WERI-Rb-1 (cell line): ENCODE results near the gene IPO5.
A peak's percentile ranks its signal among the peaks of the same experiment; 100 is the strongest.

Experiments used
- DNase-seq: peaks from one replicate; pipeline ENCODE4 v3.0.0-alpha.2; 2020
- H3K27ac ChIP-seq: fragments of 250-450 bp; sonication (Bioruptor Pico); 2 replicates; pipeline ENCODE4 v1.5.1; 2020; ENCODE audit warnings: mild to moderate bottlenecking, moderate library complexity
- H3K27me3 ChIP-seq: fragments of 250-450 bp; sonication (Bioruptor Pico); 2 replicates; pipeline ENCODE4 v1.5.1; 2021; ENCODE audit warnings: mild to moderate bottlenecking, low read depth, moderate library complexity; ENCODE audit not compliant: insufficient read depth, severe bottlenecking
- H3K36me3 ChIP-seq: fragments of 250-450 bp; sonication (Bioruptor Pico); 2 replicates; pipeline ENCODE4 v1.5.1; 2020; ENCODE audit warnings: mild to moderate bottlenecking, moderate library complexity
- H3K4me3 ChIP-seq: 2 replicates; pipeline ENCODE4 v1.5.1; 2011; ENCODE audit warnings: low read depth, mild to moderate bottlenecking, control low read depth, low read length
- H3K9me3 ChIP-seq: fragments of 250-450 bp; sonication (Bioruptor Pico); 2 replicates; pipeline ENCODE4 v1.5.1; 2021; ENCODE audit warnings: mild to moderate bottlenecking, moderate library complexity; ENCODE audit not compliant: severe bottlenecking
- TF ChIP-seq, protein P1 (sequence below): IDR thresholded peaks from 2 replicates; pipeline ENCODE4 v1.5.1; 2011; ENCODE audit warnings: low read depth, mild to moderate bottlenecking, control low read depth, inconsistent platforms, low read length

The IPO5 gene

DNA sequence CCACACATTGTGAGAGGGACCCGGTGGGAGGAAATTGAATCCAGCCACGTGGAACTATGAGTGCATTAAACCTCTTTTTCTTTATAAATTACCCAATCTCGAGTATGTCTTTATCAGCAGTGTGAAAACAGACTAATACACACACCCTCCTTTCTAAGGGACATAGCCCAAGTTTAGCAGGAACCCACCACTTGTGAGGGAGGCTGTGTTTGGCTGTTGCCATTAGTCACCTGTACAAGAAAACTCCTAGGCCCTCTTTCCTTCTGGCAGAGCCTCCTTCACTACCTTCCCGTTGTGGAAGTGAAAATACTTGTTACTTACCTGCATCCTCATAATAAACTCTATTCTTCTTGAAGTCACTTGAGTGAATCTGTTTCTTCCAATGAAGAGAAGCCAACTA is 113.2 kb downstream of the IPO5 start:
- Histone ChIP-seq H3K27me3 (no peaks in the 10 kb centered on the region), H3K4me3 (no peak overlapping the region), H3K36me3 (no peaks in the 10 kb centered on the region), H3K27ac (no peak overlapping the region), H3K9me3 (no peaks in the 10 kb centered on the region)
- TF ChIP-seq, protein P1, sequence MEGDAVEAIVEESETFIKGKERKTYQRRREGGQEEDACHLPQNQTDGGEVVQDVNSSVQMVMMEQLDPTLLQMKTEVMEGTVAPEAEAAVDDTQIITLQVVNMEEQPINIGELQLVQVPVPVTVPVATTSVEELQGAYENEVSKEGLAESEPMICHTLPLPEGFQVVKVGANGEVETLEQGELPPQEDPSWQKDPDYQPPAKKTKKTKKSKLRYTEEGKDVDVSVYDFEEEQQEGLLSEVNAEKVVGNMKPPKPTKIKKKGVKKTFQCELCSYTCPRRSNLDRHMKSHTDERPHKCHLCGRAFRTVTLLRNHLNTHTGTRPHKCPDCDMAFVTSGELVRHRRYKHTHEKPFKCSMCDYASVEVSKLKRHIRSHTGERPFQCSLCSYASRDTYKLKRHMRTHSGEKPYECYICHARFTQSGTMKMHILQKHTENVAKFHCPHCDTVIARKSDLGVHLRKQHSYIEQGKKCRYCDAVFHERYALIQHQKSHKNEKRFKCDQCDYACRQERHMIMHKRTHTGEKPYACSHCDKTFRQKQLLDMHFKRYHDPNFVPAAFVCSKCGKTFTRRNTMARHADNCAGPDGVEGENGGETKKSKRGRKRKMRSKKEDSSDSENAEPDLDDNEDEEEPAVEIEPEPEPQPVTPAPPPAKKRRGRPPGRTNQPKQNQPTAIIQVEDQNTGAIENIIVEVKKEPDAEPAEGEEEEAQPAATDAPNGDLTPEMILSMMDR, result no peak
- DNase-seq, result no peak

DNA sequence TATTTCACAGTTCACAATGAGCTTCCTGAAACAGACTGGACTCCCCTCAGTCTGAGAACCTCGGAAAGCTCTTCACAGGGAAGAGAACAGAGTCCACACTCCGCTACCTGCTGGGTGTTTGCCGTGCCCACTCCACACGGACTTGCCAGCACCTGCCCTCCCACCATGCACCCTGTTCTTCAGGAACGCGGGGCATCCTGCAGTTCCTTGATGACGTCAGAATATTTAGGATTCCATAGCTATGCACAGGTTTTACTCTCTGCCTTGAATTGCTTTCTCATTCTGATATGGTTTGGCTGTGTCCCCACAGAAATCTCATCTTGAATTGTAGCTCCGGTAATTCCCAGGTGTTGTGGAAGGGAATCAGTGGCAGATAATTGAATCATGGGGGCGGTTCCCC is 115.0 kb downstream of the IPO5 start:
- no peak overlapping the region for H3K27ac ChIP-seq
- no peak overlapping the region for H3K4me3 ChIP-seq
- no peak for DNase-seq
- H3K9me3 ChIP-seq, result peaks cover 3% of the 10 kb centered on the region
- no peaks in the 10 kb centered on the region for H3K36me3 ChIP-seq
- H3K27me3 ChIP-seq, result no peaks in the 10 kb centered on the region
- TF ChIP-seq, protein P1, result no peak

DNA sequence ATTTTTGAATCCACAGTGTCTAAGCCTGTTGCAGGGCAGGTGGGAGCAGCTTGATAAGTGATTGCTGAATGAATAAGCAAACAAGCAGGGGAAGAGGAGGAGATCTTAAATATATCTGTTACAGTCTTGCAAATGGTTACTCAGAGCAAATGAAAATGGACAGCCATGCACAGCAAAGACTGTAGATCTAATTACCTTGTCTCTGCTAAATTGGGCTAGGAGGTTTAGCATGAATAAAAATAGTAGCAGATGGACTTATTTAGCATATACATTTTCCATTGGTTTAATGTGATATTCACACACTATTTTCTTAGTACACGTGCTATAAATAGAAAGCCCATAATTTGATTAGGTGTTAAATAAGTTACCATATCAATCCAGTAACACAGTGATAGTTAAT is 116.5 kb downstream of the IPO5 start:
- H3K4me3 ChIP-seq, result no peak overlapping the region
- no peaks in the 10 kb centered on the region for H3K27me3 ChIP-seq
- DNase-seq, result no peak
- peaks cover 8% of the 10 kb centered on the region for H3K9me3 ChIP-seq
- no peak overlapping the region for H3K27ac ChIP-seq
- TF ChIP-seq, protein P1, result no peak
- no peaks in the 10 kb centered on the region for H3K36me3 ChIP-seq

DNA sequence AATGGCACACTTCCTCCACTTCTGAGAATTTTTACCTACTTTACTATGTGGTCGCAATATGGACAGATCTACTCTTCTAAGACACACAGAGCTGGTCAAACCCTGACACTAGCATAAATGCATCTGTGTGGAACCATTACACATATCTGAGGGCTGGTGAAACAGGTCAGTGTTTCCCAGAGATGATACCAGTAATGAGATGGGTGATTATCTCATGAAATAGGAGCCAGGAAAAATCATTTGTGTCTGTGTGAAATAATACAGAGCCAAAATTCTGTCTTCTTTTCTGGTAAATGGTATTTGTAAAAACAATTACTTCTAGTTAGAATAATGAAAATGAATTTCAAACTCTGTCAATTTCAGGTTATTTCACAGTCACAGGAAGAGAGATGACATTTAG is 117.8 kb downstream of the IPO5 start:
- no peaks in the 10 kb centered on the region for H3K27me3 ChIP-seq
- TF ChIP-seq, protein P1, result no peak
- H3K36me3 ChIP-seq, result no peaks in the 10 kb centered on the region
- H3K4me3 ChIP-seq, result no peak overlapping the region
- DNase-seq, result no peak
- no peak overlapping the region for H3K27ac ChIP-seq
- H3K9me3 ChIP-seq, result peaks cover 8% of the 10 kb centered on the region

DNA sequence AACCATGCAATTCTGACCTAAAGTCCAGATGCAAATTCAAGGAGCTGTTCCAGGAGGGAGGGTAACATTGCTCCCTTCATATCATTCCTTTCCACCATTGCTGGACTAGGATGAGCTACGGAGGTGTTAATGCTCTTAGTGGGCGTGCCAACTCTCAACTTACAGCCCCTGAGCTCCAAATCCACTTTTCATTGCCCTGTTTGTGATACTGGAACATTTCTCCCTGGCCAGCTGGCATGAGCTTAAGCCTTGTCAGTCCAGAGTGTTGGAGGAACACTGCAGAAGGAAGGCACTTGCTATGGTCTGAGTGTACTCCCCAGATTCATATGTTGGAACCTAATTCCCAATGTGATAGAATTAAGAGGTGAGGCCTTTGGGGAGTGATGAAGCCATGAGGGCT is 119.0 kb downstream of the IPO5 start:
- peak; percentile 88 for DNase-seq
- no peak overlapping the region for H3K4me3 ChIP-seq
- peaks cover 8% of the 10 kb centered on the region for H3K9me3 ChIP-seq
- H3K27ac ChIP-seq, result no peak overlapping the region
- TF ChIP-seq, protein P1, result no peak
- no peaks in the 10 kb centered on the region for H3K36me3 ChIP-seq
- no peaks in the 10 kb centered on the region for H3K27me3 ChIP-seq
